ENCODE data around the gene IGLON5.

IGLON5 gene

DNA sequence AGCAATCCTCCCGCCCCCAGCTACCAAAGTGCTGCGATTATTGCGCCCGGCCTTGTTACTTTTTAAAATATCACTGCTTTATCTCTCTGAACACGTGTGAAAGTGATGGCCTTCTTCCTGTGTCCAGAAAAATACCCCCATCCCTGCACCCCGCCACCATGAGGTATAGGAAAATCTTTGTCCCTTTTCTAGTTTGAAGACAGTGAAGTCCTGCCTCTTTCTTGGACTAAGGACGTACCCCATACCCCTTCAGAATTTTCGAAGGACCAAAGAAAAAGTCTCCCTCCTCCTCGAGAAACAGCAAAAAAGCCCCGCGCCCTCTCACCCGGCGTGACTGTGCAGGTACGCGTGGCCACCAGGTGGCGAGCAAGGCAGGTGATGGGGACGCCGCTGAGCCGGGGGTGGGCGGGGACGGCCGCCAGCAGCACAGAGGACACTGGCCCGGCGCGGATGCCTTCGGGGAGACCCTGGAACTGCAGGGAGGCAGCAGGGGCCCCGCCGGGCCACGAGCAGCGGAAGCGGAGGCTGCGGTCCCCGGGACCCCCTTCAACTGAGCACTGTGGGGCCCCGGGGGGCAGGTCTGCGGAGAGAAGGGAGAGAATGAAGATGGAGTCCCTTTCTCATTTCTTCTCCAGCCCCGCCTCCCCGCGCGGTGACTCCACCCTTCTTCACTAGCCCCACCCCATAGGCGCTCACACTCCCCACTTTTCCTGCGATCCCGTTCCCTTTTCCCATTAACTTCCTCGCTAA, 27.3 kb downstream of the IGLON5 start:
- peak; percentile 69 to 73 for DNase-seq (ENCODE audit: low read depth in 2 of 2)

DNA sequence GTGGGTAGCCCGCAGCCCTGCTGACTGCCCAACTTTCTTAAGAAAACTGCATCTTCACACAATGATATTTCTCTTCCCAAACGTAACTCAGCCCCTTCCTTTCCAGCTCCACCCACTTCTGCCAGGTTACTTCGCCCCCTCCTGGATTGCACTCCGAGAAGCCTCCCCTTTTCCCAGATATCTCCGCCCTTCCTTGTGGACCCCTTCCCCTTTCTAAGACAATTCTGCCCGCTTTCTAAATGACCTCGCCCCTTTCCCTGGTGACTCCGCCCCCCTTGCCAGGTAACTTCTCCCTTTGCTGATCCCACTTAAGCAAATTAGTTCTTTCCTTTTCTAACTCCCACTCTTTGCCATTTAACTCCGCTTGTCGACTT, 27.9 kb downstream of the IGLON5 start:
- DNase-seq (ENCODE audit: low read depth in 2 of 2) = no peak

DNA sequence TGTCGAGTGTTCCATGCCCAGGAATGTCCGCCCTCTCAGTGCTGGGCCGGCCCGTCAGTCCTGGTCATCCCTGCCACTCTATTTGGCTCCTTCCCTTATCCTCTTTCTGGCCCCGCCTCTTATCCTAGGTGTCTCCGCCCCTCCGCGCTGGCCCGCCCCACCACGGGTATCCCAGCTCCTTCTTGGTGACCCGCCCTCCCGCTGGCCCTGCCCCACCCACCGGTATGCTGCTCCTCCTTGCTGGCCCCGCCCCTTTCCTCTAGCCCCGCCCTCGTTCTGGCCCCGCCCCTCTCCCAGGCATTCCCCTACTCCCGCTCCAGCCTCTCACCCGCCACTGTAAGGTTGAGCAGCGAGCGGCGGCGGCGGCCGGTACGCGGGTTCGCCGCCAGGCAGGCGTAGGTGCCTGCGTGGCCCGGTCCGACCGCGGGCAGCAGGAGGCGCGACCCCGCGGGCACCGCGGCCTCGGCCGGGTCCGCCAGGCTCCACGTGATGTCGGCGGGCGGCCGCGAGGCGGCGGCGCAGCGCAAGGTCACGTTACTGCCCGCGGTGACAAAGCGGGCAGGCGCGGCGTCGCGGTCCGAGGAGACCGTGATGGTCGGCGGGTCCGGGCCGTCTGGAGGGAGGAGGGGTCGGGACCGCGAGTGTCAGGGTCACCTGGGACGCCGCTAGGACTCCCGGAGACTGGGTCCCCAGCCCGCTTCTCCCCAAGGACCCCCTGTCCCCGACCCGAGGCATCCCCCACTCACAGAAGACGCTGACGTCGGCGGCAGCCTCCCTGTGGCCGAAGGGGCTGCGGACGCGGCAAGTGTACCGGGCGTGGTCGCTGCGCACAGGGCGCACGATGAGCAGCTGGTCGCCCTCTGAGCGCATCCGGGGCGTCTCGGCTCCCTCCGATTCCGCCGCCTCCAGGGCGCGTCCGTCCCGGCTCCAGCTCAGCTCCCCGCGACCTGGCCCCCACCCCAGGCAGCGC, 28.5 kb downstream of the IGLON5 start:
- peak; percentile 82 to 87 for DNase-seq (ENCODE audit: low read depth in 2 of 2)

- DNase-seq (ENCODE audit: low read depth in 2 of 2) = no peak
Observed at GRCh38 chr19:51341066-51341465, 29.6 kb downstream of the IGLON5 start.

GRCh38 chr19:51341976-51342580, 30.6 kb downstream of the IGLON5 start, which contains the start of gene VSIG10L:
TSS of gene VSIG10L (minus strand) at chr19:51342139. CDS start at chr19:51342124, 15 bp downstream.
- DNase-seq (ENCODE audit: low read depth in 2 of 2) = no peak

DNA sequence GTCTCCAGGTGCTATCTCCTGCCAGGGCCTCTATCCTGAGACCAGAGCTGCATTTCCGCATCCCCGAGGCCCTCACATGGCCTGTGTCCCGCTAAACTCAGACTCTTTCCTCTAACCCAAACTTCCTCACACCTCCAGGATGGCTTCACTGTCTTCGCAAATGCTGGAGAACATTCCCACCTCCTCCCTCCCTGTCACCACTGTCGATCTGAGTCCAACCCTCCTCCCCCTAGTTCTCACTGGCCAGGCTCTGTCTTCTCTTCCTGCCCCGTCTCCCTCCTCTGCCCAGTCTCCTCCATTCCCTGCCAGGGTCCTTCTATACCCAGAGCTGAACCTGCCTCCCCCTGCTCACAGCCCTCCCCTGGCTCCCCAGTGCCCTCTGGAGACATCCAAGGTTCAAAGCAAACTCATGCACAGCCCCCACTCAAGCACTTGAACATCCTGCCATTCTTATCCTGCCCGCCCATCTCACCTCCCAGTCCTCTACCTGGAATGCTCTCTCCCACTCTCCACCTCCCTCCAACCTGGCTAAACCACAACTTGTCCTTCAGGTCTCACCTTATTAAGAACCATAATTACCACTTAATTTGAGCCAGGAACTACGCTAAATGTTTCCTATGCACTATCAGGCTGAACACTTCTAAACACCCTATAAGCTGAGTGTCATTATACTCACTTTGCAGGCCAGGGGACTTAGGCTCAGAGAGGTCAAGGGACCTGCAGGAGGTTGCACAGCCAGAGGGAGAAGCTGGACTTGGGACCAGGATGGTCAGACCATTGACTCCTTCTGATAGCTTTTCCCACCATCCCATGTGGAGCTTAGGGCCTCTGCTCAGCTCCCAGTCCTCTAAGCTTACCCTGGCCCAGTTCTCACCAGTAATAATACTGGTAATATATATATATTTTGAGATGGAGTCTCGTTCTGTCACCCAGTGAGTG, 31.5 kb downstream of the IGLON5 start:
- no peak for DNase-seq (ENCODE audit: low read depth in 2 of 2)

GRCh38 chr19:51345076-51345620, 33.7 kb downstream of the IGLON5 start:
- no peak for DNase-seq (ENCODE audit: low read depth in 2 of 2)

GRCh38 chr19:51346742-51347141, 35.3 kb downstream of the IGLON5 start:
- DNase-seq (ENCODE audit: low read depth in 2 of 2) = no peak

DNA sequence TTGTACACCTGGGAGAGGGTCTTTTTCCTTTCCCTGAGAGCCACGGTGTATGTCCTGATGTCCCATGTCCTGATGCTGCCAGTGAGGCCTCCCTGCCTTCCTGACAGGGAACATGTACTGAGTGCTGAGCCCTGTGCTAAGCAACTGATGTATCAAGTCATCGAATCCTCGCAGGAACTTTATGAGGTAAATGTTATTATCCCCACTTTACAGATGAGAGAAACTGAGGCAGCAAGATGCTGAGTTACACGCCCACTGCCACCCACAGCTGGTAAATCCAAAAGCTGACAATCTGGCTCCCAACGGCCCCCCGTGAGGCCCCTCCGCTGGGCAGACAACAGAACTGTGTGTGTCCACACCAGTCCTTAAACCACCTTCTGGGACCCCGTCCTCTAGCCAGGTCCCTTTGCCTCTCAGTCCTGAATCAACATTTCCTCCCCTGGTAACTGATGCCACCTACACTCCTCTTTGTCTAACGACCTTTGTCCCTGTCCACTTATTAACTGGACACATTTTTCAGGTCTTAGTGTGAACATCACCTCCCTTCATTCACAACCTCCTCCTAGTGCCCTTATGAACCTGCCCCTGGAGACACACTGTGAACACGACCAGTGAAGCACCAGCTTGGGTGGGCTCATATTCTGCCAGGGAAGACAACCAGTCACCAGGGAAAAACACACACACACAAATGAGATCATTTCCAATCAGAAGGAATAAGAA, 35.9 kb downstream of the IGLON5 start:
- DNase-seq (ENCODE audit: low read depth in 2 of 2) = no peak

- DNase-seq (ENCODE audit: low read depth in 2 of 2) = no peak
Observed at GRCh38 chr19:51351266-51351990, 40.0 kb downstream of the IGLON5 start.

GRCh38 chr19:51352783-51353360, 41.4 kb downstream of the IGLON5 start:
- no peak for DNase-seq (ENCODE audit: low read depth in 2 of 2)

GRCh38 chr19:51354103-51354741, 42.8 kb downstream of the IGLON5 start:
- DNase-seq (ENCODE audit: low read depth in 2 of 2) = no peak

- no peak for DNase-seq (ENCODE audit: low read depth in 2 of 2)
Observed at GRCh38 chr19:51354742-51355148, 43.3 kb downstream of the IGLON5 start.

DNA sequence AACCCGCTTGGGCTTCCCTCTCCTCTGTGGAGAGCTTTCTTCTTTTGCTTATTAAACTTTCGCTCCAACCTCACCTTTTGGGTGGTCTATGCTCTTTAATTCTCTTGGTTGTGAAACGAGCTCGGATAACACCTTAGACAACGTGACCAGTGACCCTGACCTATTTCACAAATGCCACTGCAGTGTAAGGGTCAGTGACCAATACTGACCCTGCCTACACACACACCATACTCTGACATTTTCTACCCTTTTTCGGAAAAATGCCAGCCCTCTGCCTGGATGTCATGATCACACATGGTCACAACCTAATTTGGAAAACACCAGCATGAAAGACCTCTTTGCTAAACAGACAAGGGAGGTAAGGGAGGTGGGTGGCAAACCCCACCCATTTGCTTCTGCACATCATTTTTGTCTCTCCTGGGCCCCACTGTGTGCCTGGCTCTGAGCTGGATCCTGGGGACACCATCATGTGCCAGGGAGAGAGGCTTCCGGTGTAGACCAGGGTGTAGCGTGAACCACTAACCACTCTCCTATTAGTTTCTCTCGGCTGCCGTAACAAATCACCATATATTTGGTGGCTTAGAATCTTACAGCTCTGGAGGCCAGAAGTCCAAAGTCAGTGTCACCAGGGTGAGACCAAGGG, 44.8 kb downstream of the IGLON5 start:
- DNase-seq (ENCODE audit: low read depth in 2 of 2) = no peak

- DNase-seq (ENCODE audit: low read depth in 2 of 2) = no peak
Observed at GRCh38 chr19:51357952-51358351, 46.5 kb downstream of the IGLON5 start.

- DNase-seq (ENCODE audit: low read depth in 2 of 2) = no peak
Observed at GRCh38 chr19:51359294-51359693, 47.9 kb downstream of the IGLON5 start.

DNA sequence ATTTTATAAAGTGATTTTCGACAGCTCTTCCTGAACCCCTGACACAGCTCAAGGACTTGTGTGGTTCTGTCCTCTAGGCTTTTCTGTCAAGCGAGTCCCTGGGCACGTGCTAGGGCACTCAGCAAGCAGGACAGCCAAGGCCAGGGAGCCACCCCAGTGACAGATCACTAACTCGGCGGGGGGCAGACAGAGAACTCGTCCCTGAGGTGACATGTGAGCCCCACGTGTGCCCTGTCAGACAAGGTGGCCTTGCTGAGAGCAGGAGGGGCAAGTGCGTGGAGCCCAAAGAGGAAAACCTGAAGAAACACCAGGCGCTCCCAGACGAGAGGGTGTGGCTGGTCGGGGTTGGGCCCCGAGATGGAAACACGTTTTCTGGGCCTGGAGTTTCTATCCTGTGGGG, 49.8 kb downstream of the IGLON5 start:
- no peak for DNase-seq (ENCODE audit: low read depth in 2 of 2)

All from activated CD8-positive, alpha-beta memory T cell treated with anti-CD3 and anti-CD28 coated beads for 4 hours (primary cell).